Activated naive CD4-positive, alpha-beta T cell treated with Interleukin-2 at 50 U/mL for 16 hours (primary cell): ENCODE measurements around the gene GRIK5.
"Not testable (repeated sequence)": the region's sequence is repeated elsewhere in the genome, so short reads cannot be mapped to it uniquely, and the experiment has no call there.

Experiments
- DNase-seq: peaks from one replicate; pipeline ENCODE4 v3.0.0-alpha.2; 2020

GRIK5 gene

DNA sequence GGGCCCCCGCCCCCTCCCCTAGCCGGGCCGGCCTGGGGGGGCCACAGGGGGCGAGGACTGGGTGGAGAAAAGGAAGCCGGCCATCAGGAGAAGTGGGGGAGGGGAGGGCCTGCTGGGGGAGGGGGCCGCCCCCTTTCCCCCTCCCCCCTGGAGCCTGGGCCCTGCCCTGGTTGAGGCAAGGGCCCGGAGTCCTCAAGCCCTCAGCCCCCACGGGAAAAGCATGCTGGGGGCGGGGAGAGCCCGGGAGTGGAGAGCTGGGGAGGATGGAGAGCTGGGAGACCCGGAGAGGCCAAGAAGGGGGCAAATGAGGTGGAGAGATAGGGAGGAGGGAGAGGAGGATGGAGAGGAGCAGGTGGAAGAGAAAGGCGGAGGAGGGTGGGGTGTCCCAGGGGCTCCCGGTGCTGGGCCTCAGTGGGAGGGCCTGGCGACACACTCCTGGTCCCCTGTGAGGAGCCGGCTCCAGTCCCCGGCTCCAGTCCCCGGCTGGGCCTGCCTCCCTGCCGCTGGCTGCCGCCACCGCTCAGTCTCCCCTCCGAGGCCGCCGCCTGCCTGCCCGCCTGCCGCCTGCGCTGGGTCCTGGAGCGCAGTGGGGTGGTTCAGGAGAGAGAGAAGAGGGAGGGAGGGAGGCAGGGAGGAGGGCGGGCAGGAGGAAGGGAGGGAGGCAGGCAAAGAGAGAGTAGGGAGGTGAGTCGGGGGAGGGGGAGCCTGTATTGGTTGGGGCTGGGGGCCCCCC, at the start of gene GRIK5:
Gene GRIK5 (minus strand): TSS at position 588 of the 733 bp plus-strand sequence. CDS start 4,436 bp downstream, outside the sequence.
- no peak for DNase-seq

DNA sequence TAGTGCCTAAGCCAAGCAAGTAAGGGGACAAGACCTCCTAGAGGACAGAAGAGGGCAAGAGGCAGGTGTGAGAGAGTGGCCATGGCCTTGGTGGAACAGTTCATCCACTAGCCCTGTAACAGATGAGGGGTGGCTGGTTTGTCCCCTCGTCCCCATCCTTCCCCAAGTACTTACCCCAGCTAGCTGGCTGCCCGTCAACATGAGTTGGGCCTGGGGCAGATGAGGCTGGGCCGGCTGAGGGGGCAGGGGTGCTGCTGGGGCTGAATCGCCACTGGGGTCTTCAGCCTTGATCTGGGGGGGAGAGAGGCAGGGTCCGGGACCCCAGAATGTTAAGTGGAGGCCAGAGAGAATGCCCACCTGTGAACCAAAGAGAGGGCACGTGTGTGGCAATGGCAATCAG, 47.1 kb upstream of the GRIK5 start:
- DNase-seq = no peak

- DNase-seq = no peak
These were observed 46.5 kb upstream of the GRIK5 start for GRCh38 chr19:42116308-42117075.

- no peak for DNase-seq
These were observed 45.7 kb upstream of the GRIK5 start for GRCh38 chr19:42115705-42116104.

DNA sequence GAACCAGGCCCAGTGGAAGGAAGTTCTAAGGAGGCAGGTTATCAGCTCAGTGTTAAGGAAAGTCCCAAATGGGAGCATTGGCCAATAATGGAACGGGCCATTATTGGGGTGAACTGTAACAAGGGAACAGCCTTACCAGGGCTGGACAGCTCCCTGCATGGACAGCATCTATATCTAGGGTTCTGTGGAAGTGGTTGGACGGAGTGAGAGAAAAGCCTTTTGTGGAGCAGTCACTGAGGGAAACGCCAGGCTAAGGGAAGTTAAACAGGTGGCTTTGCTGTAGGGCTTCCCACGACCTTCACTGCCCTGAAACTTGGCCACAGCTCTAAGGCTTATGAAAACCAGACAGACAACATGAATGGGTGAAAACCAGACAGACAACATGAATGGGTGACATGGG, 45.2 kb upstream of the GRIK5 start:
- DNase-seq = no peak

DNA sequence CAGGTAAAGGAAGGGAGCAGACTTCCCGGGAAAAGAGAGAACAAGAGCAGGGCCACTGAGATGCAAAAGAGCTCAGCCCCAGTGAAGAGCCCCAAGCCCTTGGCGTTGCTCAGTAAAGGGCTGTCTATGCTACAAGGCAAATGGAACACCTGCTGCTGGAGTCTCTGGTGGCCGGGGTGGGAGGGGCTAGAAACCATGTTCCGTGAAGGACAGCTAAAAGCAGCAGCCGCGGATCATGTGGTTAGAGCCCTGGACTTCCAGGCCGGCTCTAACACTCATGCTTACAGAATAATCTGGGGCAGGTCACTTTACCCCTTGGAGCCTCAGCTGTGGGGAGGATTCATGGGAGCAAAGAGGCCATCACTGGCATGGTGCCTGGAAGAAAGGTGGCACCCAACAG, 44.4 kb upstream of the GRIK5 start:
- DNase-seq = no peak

DNA sequence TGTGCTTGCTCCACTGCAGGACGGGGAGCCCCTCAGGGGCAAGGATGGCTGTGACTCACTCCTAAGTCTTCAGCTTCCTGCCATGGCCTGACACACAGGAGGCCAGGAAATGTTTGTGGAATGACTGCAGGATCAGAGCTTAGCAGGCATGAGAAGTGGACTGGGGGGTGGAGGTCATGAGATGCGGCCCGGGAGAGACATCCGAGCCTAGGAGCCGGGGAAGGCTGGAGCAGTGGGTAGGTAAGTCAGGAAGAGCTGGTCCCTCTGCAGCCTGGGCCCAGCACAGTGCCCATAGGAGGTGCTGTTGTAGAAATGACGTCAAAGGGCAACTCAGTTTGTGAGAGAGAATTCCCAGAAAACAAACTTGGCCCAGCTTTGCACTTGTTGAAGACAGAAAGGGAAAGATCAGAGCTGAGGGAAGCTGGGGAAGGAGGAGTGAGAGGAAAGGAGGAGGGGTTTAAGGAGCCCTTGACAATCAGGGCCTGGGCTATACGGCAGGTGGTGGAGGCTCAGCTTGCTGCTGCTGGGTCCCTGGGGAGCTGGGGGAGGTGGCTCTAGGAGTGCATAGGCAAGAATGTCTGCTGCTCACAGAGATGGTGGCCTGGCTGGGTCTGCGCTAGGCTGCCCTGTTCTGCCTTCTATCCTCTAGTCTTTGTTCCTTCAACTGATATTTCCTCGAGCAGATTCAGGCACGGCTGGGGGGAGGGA, 43.8 kb upstream of the GRIK5 start:
- DNase-seq = no peak

GRCh38 chr19:42111811-42112210, 41.8 kb upstream of the GRIK5 start:
- DNase-seq = no peak

- no peak for DNase-seq
These were observed 41.4 kb upstream of the GRIK5 start for GRCh38 chr19:42111384-42111783.

DNA sequence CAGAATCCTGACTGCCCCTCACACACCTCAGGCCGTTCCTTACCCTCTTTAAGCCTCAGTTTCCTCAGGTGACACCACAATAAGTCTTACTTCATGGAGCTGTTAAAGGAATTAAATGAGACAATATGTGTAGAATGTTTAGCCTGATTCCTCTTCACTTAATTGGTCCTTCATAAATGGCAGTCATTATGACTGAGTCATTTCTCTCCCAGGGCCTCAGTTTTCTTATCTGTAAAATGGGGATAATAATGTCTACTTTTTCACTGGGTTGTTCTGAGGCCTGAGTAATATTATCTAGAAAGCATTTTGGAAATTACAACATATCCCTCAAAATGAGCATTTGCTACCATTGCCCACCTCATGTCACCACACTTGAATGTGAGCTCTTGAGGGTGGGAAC, 40.7 kb upstream of the GRIK5 start:
- DNase-seq = no peak

DNA sequence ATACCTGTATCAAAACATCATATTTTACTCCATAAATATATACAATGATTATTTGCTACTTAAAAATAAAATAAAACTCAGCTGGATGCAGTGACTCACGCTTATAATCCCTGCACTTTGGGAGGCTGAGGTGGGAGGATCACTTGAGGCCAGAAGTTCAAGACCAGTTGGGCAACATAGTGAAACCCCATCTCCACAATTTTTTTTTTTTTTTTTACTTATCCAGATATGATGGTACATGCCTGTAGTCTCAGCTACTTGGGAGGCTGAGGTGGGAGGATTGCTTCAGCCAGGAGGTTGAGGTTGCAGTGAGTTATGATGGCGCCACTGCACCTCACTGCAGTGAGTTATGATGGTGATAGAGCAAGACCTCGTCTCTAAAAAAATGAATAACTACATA, 39.9 kb upstream of the GRIK5 start:
- DNase-seq = no peak

DNA sequence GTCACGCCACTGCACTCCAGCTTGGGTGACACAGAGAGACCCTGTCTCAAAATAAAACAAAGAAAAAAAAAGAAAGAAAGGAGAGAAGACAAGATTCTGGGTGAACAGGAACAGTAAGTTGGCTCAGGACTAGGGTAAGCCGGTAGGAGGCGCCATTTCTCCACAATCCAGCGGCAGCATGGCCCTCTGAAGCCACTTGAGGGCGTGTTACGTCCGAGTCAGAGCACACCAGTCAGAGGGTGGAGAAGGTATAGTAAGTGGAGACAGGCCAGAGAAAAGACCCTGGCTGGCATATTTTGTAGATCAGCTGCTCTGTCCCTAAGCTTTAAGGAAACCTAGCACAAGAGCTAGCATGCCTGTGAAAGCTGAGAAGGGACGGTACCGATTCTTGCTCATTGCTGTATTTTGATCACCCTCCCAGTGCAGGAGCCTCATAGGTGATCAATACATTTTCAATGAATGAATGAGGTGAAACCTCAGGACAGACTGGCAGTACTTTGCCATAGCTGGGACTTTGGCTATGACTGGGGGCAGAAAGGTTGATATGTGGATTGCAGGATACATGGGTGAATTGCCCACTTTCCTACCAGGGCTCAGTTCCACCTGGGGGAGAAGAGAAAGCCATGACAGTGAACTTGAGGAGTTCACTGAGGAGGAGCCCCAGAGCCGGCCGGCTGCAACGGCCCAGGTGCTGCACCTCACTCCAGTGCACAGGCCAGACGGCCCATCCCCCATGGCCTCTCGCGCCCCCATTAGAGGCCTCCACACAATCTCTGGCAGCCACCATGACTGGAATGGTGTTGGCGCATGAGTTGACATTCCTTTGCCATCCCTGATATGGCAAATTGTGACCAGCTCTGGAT, 38.8 kb upstream of the GRIK5 start:
- peak; percentile 88 for DNase-seq

DNA sequence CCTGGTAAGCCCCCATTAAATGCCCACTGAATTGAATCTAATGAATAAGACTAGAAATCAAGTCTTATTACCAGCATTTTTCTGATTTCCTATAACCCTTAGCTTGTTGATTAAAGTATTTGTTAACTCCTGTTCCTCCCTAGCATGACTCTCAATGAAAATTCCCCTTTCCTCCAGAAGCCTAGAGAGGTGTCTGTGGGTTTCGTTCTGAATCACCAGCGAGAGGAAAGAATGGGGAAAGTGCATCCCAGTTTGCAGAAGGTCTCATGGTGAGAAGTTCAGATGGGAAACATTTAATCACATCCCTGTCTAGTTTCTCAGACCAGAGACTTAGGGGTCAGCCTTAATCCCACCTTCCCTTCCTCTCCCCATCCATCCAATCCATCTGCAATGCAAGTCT, 35.4 kb upstream of the GRIK5 start:
- no peak for DNase-seq

GRCh38 chr19:42102877-42103276, 32.9 kb upstream of the GRIK5 start:
- no peak for DNase-seq

- not testable (repeated sequence) for DNase-seq
These were observed 30.2 kb upstream of the GRIK5 start for GRCh38 chr19:42100241-42100640.

DNA sequence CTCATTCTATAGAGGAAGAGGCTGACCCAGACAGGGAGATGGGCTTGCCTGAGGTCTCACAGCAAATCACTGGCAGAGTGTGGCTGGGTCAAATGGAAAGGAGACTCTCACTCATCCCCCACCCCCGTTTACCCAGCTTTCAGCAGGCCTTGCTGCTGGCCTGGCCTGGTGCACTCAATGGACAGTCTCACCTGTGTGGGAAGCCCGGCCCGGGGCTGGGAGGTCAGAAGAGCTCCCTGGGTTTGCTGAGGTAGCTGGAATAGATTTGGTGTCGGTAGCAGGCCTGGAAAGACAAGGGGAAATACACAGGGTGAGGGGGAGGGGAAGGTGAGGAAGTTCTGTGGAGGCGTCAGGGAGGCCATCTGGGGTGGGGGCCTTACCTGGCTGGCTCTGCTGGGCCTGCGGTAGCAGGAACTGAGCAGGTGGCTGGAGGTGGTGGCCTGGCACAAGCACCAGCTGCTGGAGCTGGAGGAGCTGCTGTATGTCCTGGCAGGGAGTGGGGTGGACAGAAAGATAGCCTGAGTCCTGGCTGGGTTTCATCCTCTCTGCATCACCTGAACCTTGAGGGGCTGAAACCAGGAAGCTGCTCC, 29.4 kb upstream of the GRIK5 start:
- DNase-seq = no peak

GRCh38 chr19:42098781-42099180, 28.8 kb upstream of the GRIK5 start:
- DNase-seq = no peak

DNA sequence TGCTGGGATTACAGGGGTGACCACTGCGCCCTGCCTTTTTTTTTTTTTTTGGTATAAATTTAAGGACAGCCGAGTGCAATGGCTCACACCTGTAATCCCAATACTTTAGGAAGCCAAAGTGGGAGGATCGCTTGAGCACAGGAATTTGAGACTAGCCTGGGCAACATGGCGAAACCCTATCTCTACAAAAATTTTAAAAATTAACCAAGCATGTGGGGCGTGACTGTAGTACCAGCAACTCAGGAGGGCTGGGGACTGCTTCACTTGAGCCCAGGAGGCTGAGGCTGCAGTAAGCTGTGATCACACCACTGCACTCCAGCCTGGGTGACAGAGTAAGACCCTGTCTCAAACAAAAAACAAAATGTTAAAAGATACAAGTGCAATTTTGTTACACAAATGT, 27.5 kb upstream of the GRIK5 start:
- DNase-seq = no peak

DNA sequence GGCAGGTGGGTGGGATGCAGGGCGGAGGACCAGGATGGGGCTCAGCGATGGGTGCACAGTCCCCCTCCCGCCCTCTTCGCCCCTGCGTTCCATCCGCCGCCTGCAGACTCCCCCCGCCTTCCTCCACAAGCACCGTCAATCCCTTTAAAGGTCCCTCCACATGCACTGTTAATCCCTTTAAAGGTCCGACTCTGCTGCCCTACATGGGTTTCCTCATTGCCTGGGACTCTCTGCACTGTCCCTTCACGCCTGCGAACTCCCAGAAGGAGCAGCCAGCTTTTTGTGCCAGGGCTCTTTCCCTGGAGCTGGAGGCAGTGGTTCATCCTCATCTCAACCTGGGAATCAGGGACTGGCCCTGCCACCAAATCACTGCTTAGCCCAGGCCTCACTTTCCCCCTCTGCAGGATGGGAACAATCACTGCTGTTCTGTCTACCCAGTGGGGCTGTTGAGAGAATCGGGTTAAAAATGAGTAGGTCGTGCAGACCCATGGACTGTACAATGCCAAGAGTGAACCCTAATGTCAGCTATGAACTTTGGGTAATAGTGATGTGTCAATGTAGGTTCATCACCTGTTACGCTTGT, 26.3 kb upstream of the GRIK5 start:
- DNase-seq = no peak

GRCh38 chr19:42095814-42096230, 25.8 kb upstream of the GRIK5 start:
- no peak for DNase-seq

DNA sequence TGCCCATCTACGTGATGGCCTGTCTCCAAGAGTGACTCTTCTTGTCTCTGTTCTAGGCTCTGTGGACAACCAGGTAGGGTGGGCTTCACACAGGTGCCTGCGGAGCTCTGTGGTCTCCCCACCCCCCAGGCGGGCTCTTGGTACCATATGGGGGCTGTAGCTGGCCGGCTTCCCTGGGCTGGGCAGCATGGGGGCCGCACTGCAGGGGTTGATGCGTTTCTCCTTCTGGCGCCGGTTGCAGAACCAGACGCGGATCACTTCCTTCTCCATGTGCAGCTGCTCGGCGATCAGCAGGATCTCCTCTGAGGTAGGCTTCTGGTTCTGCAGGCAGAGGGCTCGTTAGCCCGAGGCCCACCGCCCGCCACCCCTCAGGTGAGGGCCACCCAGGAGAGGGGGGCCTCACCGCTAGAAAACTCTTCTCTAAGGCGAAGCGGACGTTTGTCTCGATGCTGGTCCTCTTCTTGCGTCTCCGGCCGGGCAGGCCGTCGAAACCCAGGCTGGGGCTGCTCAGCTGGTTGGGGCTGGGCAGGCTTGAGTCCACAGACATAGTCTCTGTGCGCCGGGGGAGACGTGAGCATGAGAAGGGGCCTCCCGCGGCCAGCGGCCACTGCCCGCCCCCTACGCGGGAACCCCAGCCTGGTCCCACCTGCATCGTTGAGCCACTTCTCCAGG, 25.3 kb upstream of the GRIK5 start:
- no peak for DNase-seq
